HG03045 (cell line): ENCODE measurements around the gene SLC25A13.
A peak's percentile ranks its signal among the peaks of the same experiment; 100 is the strongest.

Source experiments
- ATAC-seq: cut with Tn5 transposase; IDR thresholded peaks from one replicate; pipeline ENCODE4 v1.9.1; 2021; ENCODE audit warnings: mild to moderate bottlenecking, moderate library complexity; ENCODE audit not compliant: unreplicated experiment

Gene SLC25A13

DNA sequence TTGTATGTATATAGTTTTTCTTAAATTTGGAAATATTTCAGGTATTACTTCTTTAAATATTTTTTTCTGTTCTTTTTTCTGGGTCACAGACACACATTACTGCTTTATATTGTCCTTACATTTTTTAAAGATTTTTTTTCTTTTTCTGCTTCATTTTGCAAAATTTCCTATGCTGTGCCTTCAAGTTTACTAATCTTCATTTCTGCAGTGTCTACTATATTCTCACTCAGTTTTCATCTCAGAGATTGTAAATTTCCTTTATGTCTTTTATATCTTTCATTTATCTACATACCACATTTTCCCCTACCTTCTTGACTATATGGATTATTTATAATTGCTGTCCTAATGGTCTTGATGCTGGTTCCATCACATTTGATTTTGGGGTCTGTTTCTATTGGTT lies 210.5 kb downstream of the SLC25A13 start:
- no peak for ATAC-seq

DNA sequence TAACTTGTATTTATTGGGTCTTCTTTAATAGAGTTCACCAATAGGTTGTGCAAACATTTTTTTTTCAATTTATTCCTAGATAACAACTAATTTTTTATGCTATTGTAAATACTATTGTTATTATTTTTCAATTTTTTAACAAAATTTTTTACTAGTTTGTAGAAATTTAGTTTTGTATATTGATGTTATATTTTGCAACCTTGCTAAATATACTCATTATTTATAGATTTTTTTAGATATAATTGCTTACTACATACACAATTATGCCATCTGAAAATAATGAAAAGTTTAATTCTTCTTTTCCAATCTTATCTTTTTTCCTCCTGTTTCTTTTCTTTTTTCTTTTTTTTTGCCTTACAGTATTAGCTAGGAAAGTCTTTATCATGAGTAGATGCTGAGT lies 216.9 kb downstream of the SLC25A13 start:
- no peak for ATAC-seq

DNA sequence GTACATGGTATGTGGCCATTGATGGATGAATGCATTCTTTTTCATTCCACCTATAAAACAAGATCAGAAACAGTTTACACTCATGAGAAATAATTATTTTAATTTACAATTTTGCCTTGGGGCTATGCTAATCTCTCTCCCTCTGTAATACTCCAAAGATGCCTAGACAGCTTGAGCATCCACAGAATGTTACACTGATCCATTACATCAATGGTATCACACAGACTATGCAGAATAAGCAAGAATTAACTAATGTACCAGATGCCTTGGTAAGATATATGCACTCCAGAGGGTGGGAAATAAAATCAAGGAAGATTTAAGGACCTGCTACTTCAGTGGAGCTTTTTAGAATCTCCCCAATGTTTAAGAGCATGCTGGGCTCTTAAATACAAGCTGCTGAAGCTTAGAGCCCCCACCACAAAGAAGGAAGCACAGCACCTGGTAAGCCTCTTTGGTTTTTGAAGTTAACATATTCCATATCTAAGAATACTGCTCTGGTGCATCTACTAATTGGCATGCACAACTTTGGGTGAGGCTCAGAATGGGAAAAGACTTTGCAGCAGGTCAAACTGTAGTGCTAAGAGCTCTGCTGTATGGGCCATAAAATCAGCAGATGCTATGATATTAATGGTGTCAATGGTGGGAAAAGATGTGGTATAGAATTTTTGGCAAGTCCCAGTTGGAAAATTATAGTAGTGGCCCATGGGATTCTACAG lies 219.6 kb downstream of the SLC25A13 start:
- no peak for ATAC-seq

DNA sequence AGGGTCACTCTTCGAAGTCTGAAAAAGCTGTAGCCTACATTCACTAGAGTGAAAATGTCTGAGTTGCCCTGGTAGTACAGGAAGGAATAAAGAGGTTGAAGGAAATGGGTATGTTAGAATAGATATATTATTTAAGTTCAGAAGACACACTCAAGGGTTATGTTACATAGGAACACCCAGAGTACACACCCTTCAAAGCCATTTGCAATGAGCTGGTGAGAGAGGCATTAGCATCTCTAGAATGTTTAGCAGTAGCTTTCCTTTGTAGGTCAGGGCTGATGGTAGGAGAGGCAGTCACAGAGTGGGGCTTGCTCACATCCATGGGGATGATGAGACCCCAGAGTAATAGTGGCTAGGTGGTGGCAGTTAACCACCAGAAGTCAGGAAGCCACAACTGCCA lies 221.2 kb downstream of the SLC25A13 start:
- ATAC-seq, result no peak

DNA sequence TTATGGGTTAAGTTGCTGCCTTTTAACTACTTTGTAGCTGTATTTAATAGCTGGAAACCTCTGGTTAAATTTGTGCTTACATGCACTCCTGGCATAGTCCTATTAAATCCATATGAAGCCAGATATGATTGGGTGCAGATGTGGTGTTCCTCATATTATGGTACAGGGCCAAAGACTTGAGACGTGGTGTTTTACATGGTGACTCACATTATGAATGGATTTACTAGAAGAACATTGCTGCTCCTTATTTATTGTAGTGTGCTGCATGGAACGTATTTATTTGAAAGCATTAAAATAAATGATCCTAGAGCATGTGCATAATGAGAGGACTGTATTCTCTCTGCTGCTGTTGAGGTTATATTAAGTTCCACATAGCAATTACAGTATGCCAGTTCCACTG lies 224.1 kb downstream of the SLC25A13 start:
- ATAC-seq, result no peak

DNA sequence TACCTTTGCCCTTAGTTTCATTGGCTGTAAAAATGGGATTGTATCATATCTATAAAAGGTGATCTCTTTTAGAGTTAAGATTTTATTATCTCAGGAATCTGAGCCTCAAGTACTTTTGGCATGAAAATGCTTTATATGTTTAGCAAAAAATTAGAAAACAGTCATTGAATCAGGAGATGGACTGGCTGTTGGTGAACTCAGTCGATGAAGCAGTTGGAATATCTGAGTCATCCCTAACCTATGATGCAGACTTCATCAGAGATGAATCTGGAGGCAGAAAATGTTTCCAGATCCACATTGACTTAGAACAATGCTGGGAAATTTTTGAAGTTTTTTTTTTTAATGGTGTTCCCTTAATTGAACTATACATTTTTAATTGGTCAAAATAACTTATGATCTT lies 228.5 kb downstream of the SLC25A13 start:
- no peak for ATAC-seq

DNA sequence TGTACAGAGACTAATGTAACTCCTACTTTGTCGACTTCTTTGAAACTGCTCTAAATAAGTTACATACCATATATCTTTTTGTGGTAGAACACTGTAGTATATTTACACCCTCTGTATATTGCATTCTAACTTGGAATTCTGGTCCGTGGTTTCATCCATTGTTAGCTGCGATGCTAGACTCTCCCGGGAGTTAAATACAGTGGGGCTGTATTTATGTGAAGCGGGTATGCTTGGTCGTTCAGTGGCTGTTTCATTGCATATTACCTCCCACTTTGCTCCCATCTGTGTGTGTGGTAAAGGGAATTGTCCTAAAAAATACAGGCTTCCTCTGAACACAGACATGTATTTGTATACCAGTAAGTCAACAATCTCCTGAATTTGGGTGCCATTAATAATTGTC lies 231.1 kb downstream of the SLC25A13 start:
- no peak for ATAC-seq

DNA sequence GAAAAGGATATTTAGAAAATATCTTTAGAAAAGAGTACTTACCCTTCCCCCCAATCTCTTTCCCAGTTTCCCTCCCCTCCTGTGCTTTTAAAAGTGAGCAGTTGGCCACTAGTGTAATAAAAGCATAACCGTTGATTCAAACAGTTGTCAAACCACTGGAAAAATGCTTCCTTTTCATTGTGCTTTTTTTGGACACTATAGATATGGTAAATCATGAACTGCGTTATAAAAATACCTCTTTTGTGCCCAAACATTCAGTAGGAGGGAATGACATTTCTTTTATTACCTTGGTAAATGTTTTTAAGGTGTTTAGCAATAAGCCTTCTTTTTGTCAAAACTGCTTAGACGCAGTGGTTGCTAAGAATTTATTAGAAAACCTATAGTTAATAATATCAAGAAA lies 232.4 kb downstream of the SLC25A13 start:
- no peak for ATAC-seq

DNA sequence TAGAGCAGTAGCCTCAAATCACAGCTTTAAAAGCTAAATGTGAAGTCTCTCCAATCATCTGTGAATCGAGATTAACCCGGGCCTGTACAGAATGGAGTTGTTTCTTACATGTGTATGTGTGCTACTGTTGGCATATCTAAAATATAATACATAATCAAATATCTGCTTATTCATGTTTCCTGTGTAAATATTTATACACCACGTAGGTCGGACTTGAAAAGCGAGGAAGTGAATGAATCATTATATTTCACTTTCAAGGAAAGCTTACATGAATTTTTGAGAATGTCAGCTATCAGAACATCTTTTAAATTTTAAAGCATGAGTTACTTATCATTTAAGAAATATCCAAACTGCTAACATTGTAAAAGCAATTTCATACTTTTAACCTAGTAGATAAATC lies 233.3 kb downstream of the SLC25A13 start:
- ATAC-seq, result no peak

DNA sequence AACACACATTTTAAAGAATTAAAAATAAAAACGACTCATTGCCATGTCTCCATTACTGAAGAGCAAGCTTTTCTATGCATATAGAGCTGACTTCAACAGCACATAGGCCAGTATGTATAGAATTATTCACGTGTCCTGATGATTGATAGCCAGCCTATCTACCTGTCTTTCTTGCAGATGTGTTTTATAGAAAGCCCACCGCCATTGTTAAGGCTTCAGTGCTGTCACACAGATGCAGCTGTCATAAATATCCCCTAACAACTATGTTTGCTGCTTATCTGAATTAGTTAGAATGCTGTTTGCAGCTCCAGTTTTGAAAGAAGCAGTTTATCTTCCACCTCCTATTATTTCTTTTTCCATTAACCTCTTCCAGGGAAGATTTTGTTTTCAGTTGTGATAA lies 235.9 kb downstream of the SLC25A13 start:
- ATAC-seq, result no peak

DNA sequence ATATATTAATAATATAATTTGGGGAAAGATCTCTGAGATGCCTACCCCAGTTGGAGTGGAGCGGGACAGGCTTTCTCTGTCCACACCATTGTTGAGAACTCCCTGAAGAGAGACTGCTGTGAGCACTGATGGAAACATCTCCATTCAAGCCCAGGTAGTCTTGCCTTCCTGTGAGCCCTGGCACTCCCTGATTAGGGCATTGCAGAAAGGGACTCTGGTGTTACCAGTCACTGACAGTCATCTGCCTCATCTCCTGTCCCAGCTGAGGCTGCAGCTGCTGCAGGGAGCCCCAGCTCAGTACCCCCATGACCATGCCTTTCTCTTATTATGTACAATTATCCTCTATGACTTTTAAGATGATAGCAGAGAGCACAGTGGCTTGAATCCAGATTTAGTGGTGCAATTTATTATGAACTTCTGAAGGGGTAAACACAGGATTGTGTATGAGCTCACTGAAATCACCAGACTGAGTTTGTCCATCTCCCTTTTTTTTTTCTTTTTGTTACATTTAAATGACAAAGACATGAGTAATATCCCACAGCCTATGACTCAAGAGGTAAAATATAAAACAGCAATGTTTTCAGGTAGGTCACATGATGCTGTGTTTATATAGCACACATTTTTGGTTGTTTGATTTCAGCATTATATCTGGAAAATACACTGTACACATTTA lies 236.9 kb downstream of the SLC25A13 start:
- no peak for ATAC-seq

DNA sequence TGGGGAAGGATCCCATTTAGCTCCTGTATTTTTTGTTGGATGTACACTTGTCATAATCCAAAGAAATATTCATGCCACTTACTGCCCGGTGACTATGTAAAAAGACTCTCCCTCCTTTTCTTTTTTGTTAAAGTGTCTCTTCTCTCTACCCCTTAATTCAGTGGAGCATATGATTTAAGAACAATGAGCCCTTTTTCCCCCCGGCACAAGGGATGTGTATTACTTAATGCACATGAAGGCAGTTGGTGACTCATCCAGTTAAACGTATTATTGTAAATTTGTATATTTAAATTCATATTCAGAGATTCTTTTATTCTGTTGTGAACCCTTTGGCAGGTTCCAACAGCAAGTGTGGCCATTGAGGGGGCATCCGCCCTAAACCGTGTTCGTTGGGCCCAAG lies 241.9 kb downstream of the SLC25A13 start:
- ATAC-seq, result no peak

DNA sequence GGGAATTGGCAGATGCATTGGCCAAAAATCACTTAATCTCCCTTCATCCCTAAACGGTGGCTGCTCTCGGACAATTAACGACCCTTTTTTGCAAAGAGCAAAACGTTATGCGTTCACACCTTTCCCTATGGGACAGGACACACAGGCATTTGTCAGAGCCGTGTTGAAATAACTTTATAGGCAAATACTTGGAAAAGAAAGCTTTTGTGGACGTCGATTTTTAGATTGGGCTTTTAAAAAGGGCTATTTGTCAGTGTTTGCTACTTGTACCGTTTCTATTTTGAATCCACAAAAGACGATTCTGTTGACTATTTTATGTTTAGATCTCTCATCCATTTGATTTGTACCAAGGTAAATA lies 245.6 kb downstream of the SLC25A13 start:
- ATAC-seq, result no peak

DNA sequence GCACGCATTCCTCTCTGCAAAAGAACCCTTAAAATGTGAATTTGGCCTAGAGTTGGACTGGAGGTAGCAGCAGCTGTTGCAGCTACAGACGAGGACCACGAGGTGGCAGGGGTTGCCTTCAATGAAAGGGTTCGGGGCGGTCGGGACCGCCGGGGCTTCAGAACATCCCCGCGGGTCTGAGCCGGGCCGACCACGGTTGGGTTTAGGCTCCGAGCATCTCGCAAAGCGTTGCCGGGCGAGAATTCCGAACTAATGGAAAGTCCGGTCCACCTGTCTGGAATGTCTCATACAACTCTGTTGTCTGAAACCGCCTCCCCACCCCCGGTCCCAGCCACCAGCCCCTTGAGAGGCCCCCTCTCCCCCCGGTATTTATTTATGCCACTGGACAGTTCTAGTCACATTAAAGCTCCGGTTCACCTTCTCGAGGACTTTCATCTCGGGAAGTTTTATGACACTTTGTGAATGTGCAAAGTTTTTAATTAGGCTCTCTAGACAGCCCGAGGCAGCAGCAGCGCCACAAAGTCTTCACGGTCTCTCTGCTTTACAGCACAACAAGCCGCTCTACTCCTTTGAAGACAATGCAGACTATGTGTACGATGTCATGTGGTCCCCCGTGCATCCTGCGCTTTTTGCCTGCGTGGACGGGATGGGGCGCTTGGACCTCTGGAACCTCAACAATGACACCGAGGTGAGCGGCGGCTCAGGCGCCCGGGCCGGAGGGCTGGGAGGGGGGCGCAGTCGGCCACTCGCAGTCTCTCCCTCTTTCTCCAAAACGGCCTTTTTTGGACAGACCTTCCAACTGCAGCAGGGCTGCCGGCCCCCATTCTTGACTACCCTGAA lies 246.2 kb downstream of the SLC25A13 start:
- ATAC-seq, result peak; percentile 89

DNA sequence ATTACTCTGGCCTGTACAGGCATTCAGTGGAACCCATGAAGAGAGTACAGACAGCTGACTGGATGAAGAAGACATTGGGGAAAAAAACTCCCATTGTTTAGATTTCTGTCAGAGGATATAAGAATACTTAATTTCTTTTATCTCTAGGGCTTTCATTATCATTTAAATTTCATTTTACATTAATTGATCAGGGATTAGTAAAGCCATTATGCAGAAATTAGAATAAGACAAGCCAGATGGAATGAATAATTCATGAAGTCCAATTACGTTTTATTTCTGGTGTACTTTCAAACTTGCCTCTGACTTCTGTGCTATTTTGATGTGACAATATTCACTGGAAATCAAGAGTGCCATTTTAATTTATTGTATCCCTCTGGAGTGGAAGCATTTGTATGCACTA lies 247.0 kb downstream of the SLC25A13 start:
- no peak for ATAC-seq
